Non-pigmented ciliary epithelial cell (primary cell): Measurements from ENCODE around the gene SCIMP.
A peak's percentile ranks its signal among the peaks of the same experiment; 100 is the strongest.
"Not testable (repeated sequence)": the region's sequence is repeated elsewhere in the genome, so short reads cannot be mapped to it uniquely, and the experiment has no call there.

Experiments used
- DNase-seq: peaks from one replicate; pipeline ENCODE4 v3.0.0-alpha.2; 2010; ENCODE audit warnings: low read depth

Gene SCIMP

DNA sequence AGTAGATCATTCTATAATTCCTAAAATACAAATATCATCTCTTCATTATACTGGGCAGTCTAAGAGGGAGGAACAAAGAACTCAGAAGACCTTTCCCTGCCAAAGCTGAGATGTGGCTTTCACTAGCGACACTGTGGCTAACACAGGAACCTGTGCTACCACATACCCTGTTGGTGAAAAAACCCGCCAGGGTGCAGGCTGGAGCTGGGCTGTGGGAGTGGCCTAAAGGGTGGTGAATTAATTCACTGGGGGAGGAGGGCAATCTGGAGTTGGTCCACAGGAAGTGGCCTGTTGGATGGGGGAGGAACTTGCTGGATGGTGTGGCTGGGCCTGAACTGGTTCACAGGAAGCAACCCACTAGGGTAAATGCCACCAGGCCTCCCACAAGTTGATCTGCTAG, 50.4 kb downstream of the SCIMP start:
- no peak for DNase-seq

DNA sequence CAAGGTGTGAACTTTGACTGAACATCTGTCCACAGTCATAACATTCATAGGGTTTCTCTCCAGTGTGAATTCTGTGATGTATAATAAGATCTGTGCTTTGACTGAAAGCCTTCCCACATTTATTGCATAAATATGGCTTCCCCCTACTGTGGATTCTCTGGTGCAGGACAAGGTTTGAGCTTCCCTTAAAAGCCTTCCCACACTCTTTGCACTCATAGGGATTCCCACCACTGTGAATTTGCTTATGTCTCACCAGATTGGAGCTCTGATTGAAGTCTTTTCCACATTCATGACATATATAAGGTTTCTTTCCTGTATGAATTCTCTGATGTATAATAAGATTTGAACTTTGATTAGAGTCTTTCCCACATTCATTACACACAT, 51.3 kb downstream of the SCIMP start:
- no peak for DNase-seq

DNA sequence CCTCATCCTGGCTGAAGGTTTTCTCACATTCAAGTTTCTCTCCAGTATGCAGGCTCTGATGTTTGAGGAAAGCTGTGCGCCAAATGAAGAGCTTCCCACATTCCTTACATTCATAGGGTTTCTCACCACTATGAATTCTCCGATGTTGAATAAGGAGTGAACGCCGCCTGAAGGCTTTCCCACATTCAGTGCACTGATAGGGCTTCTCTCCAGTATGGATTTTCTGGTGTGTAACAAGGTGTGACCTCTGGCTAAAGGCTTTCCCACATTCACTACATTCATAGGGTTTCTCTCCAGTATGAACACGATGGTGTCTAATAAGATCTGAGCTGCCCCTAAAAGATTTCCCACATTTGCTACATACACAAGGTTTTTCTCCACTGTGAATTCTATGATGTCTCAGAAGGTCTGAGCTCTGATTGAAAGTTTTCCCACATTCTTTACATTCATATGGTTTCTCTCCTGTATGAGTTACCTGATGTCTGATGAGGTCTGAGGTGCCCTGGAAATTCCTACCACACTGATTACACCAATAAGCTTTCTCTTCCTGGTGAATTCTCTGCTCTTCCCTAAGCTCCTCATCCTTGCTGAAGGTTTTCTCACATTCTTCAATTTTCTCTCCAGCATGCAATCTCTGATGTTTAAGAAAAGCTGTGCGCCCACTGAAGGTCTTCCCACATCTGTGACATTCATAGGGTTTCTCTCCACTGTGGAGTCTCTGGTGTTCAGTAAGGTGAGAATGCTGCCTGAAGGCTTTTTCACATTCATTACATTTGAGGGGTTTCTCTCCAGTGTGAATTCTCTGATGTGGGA, 51.9 kb downstream of the SCIMP start:
- no peak for DNase-seq

DNA sequence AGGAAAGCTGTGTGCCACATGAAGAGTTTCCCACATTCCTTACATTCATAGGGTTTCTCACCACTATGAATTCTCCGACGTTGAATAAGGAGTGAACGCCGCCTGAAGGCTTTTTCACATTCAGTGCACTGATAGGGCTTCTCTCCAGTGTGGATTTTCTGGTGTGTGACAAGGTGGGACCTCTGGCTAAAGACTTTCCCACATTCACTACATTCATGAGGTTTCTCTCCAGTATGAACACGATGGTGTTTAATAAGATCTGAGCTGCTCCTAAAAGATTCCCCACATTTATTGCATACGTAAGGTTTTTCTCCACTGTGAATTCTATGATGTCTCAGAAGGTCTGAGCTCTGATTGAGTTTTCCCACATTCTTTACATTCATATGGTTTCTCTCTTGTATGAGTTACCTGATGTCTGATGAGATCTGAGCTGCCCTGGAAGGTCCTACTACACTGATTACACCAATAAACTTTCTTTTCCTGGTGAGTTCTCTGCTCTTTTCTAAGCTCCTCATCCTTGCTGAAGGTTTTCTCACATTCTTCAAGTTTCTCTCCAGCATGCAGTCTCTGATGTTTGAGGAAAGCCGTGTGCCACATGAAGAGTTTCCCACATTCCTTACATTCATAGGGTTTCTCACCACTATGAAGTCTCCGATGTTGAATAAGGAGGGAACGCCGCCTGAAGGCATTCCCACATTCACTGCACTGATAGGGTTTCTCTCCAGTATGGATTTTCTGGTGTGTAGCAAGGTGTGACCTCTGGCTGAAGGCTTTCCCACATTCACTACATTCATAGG, 53.0 kb downstream of the SCIMP start:
- no peak for DNase-seq

DNA sequence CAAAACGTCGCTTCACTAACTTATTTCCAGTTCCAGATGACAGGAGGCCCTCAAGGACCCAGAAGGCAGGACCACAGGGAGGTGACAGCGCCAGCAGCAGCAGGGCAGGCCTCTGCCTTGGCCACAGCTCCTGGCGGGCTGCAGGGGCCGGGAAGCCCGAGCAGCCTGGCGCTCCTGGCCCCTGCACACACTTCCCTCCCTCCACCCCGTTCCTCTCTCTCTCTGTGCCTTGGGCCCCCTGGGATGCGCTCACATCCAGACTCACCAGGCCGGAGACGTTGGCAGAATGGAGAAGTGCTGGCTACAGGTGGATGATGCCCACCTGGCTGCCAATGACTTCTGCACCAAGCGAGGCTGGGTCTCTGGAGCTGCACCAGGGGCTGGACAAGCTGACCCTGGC, 55.7 kb downstream of the SCIMP start:
- DNase-seq: no peak

DNA sequence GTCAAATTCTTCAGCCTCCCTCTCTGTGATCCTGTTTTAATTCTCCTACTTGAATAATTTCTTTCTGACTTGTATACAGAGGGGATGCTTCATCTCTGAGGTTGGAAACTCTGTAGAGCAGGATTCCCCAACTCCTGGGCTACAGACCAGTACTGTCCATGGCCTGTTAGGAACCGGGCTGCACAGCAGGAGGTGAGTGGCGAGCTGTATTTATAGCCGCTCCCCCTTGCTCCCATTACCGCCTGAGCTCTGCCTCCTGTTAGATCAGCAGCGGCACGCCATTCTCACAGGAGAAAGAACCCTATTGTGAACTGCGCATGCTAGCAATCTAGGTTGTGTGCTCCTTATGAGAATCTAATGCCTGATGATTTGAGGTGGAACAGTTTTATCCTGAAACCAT, 59.6 kb downstream of the SCIMP start:
- DNase-seq: not testable (repeated sequence)

DNA sequence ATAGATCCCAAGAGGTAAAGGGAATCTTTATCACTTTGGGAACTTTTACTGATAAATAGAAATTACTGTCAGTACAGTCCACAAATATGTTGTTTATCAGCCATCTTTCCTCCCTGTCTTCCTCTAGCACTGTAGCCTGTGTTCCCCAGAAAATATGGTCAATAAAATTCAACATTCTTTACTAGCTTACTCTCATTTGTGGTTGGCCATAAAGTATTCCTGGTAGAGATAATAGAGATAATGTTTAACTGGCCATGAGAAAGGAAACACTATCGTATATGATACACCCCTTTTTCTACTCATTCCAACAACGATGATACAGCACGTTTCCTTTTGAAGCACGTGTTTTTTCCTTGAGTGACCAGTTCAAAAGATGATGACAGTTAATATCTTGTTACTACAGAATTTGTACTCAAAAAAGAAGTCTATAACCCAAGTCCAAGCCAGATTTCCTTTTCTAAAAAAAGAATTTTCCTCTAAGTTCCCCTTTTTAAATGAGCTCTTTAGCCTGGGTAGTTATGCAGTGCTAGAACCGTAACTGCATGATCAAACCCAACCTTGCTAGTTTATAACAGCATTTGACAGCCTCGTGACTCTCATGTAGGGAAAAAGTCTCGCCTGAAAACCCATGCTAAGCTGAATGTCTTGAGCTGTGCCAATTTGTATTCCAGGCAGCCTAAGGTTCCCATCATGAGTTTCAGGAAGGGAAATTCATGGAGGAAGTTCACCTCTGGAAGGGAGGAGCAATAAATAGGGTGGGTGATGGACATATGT, 68.7 kb downstream of the SCIMP start:
- DNase-seq: peak; percentile 18

DNA sequence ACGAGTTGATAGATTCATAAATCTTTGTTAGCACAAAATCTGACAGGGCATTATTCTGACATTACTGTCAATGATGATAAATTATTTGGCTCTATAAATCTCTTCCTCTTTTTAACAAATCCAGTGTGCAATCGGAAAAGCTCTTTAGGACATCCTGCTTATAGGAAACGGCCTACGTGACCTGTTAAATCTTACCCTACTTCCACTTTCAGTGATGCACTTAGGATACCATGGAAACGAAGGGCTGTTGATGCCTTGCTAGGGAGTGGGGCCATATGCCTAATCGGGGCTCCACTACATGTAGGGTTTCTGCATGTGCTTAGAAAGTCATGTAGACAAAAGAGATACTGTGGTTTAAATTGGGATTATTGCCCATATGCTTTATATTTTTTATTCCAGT, 70.2 kb downstream of the SCIMP start:
- no peak for DNase-seq

DNA sequence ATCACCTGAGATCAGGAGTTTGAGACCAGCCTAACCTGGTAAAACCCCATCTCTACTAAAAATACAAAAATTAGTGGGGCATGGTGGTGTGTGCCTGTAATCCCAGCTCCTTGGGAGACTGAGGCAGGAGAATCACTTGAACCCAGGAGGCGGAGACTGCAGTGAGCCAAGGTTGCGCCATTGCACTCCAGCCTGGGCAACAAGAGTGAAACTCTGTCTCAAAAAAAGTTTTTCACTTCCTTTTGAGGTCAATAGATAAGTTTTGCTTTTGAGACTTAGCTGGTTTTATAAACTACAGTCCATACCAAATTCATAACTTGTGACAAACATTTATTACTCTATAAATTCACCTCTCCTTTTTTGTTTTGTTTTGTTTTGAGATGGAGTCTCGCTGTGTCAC, 72.9 kb downstream of the SCIMP start:
- not testable (repeated sequence) for DNase-seq

DNA sequence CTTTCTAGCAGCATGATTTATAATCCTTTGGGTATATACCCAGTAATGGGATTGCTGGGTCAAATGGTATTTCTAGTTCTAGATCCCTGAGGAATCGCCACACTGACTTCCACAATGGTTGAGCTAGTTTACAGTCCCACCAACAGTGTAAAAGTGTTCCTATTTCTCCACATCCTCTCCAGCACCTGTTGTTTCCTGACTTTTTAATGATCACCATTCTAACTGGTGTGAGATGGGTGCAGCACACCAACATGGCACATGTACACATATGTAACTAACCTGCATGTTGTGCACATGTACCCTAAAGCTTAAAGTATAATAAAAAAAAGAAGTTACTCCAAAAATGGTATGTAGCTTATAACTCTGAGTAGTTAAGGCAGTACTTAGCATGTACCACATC, 74.0 kb downstream of the SCIMP start:
- not testable (repeated sequence) for DNase-seq
